NB4 (cell line): ENCODE measurements around the gene CTNNA2.

Experiments used
- DNase-seq: peaks from one replicate; pipeline ENCODE4 v3.0.0; 2010; ENCODE audit warnings: low read depth
- H3K4me3 ChIP-seq: one replicate; pipeline ENCODE4 v1.5.1; 2011; ENCODE audit warnings: mild to moderate bottlenecking, low read depth, low read length, moderate library complexity
- MYC ChIP-seq: IDR thresholded peaks from 2 replicates; pipeline ENCODE4 v1.6.1; 2011; ENCODE audit warnings: low read depth, low read length
- POLR2A ChIP-seq: IDR thresholded peaks from 2 replicates; pipeline ENCODE4 v1.6.1; 2011; ENCODE audit warnings: mild to moderate bottlenecking; ENCODE audit not compliant: insufficient read length; ENCODE audit errors: extremely low read depth
- TF ChIP-seq, protein P1 (sequence below): IDR thresholded peaks from 2 replicates; pipeline ENCODE4 v1.6.1; 2011; ENCODE audit warnings: low read depth, low read length
- TF ChIP-seq, protein P2 (sequence below): IDR thresholded peaks from one replicate; pipeline ENCODE4 v1.5.1; 2012; ENCODE audit warnings: low read depth, low read length

Gene CTNNA2

DNA sequence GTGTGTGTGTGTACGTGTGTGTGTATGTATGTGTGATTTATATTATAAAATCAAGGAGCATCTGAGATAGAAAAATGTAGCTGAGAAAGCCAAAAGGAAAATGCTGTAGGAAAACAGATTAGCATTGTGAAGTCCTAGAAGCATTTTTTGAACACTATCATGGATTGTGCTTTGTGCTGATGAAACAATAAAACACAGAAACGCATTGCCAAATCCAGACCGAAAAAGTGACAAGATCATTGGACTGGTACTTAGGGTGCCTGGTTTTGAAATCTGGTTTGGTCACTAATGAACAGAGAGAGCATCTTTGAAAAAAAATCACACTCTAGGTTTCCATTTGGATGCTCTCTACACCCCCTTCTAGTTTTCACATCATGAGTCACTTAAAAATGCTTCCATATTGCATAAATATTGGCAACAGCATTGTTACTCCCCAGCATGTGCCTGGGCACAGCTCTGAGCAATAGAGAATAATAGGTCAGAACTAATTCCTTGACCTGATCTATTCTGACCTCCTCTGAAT lies 1006.3 kb downstream of the CTNNA2 start:
- TF ChIP-seq, protein P1, sequence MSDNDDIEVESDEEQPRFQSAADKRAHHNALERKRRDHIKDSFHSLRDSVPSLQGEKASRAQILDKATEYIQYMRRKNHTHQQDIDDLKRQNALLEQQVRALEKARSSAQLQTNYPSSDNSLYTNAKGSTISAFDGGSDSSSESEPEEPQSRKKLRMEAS: no peak
- TF ChIP-seq, protein P2, sequence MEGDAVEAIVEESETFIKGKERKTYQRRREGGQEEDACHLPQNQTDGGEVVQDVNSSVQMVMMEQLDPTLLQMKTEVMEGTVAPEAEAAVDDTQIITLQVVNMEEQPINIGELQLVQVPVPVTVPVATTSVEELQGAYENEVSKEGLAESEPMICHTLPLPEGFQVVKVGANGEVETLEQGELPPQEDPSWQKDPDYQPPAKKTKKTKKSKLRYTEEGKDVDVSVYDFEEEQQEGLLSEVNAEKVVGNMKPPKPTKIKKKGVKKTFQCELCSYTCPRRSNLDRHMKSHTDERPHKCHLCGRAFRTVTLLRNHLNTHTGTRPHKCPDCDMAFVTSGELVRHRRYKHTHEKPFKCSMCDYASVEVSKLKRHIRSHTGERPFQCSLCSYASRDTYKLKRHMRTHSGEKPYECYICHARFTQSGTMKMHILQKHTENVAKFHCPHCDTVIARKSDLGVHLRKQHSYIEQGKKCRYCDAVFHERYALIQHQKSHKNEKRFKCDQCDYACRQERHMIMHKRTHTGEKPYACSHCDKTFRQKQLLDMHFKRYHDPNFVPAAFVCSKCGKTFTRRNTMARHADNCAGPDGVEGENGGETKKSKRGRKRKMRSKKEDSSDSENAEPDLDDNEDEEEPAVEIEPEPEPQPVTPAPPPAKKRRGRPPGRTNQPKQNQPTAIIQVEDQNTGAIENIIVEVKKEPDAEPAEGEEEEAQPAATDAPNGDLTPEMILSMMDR: no peak
- TF ChIP-seq POLR2A: no peak
- TF ChIP-seq MYC: no peak
- H3K4me3 ChIP-seq: no peak overlapping the region
- no peak for DNase-seq

DNA sequence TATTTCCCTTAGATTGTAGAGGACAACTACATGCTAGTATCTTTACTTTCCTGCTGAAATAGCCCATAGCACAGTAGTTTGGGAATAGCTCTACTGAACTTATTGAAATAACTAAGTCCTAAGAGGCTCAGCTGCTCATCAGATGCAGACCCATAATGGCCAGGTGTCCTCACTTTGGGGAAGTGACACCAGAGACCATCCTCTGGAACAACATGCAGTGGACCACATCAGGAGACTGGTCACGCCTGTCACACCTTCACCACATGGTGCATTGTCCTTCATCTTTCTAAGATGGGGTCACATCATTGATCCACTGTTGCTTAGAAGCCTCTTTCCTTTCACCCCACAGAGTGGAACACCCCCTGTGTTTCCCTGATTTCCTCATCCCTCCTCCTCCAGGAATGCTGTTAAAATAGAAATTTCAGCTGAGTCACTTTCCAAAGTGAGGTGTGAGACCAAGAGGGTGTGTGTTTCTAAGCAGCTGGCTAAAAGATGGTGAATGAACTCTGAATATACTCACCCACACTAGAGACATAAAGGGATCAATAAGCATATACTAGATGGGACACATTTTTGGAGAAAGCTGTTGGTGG lies 1006.9 kb downstream of the CTNNA2 start:
- TF ChIP-seq, protein P2: no peak
- DNase-seq: no peak

DNA sequence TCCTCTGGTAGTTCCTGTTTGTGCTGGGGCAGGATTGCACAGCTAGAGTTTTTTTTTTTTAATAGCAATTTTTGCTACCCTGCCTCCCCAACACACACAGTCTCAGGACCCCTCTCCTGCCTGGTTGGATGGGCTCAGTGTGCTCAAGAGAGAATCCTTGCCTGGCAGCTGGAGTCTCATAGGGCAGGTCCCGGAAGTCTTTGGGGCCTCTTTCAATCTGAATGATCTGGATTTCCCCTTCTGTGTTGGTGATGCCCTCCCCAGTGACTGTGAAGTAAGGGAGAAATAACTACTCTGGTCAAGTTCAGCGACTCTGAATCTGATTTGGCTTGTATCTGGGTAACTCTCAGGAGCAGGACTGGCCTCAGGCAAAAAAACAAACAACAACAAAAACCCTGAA lies 1012.3 kb downstream of the CTNNA2 start:
- no peak overlapping the region for H3K4me3 ChIP-seq
- TF ChIP-seq, protein P1: no peak
- TF ChIP-seq, protein P2: no peak
- no peak for TF ChIP-seq POLR2A
- no peak for TF ChIP-seq MYC
- DNase-seq: no peak

More for the DNA sequence above, 1006.9 kb downstream of the CTNNA2 start:
- H3K4me3 ChIP-seq: no peak overlapping the region

DNA sequence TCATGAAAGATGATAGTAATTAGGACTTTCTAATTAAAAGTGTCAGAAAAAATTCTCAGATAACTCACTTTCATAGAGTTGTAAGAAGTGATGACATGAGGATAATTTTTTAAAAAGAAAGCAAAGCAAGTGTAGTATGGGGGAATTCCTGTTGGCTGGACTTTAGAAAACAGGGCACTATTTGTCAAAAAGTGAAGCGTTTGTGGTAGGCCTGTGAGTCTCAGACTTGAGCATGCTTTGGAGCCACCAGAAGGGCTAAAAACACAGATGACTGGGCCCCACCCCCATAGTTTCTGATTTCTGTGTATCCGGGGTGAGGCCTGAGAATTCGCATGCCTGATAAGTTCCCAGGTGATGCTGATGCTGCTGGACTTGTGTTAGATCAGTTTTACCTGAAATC lies 1014.3 kb downstream of the CTNNA2 start:
- no peak overlapping the region for H3K4me3 ChIP-seq
- TF ChIP-seq, protein P1: no peak
- DNase-seq: no peak

DNA sequence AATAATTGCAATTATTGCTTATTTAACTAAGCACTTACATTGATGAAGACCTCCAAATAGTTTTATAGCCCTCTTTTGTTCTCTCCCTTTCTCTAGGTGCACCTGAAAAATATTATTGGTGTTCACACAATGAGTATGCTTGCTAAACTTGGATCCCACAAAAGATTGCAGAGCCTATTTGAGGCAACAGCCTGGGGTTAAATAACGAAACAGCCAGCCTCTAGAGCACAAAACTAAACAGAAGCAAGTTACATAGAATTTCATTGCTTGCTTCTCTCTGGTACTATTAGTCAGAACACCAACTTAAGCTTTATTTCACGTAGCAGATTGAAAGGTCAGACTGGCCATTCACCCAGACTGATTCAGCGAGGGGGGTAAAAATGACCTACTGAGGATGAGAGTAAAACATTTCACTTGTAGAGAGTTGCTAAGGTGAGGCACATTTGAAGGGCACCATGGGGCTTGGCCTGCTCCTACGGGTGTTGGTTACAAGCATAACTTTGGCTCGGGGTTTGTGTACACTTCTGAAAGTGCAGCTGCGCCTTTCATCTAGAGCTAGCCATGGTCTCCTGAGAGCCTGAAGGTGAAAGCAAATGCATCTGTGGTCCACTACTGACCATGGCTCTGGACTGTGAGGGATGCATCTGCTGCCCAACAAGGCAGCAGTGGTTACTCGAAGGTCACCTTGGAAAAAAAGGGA lies 1016.8 kb downstream of the CTNNA2 start:
- no peak for DNase-seq
- H3K4me3 ChIP-seq: no peak overlapping the region
- no peak for TF ChIP-seq POLR2A
- TF ChIP-seq, protein P1: no peak
- TF ChIP-seq MYC: no peak
- TF ChIP-seq, protein P2: no peak

DNA sequence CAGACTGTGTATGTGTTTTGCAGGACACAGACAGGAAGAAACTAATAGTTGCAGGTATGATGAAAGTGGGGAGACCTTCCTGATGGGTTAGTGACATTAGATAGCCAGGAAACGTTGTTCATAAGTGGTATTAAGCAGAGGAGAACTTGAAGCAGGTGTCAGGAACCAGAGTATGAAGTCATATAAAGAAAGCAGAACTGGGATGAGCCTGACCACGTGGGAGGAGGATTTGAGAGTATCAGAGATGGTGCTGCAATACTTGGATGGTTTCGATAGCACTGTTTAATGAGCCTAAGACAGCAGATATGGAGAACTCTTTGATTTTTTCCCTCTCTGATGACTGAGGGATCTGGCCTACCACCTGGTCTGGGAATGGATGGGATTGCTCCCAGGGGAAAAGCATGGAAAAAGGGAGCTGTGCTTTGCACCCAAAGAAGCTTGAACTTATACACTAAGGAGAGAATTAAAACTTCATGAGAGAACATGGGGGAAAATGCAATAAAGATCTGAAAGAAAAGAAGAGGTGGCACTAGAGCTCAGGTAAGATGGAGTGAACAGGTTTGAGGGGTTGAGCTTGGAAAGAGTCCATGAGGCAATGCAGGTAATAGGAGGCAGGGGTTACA lies 1017.7 kb downstream of the CTNNA2 start:
- TF ChIP-seq, protein P1: 0 out of 2 replicates have a peak, but pooled peaks have one; percentile 45
- TF ChIP-seq POLR2A: no peak
- no peak overlapping the region for H3K4me3 ChIP-seq
- DNase-seq: peak; percentile 11
